ENCODE results near the gene SH3PXD2A.
"Not testable (repeated sequence)": the region's sequence is repeated elsewhere in the genome, so short reads cannot be mapped to it uniquely, and the experiment has no call there.

The SH3PXD2A gene

GRCh38 chr10:103849212-103849877, 6.0 kb downstream of the SH3PXD2A start:
- no peak for DNase-seq (ENCODE audit: low read depth in 2 of 2)

GRCh38 chr10:103847909-103848468, 7.4 kb downstream of the SH3PXD2A start:
- DNase-seq (ENCODE audit: low read depth in 2 of 2) = no peak

GRCh38 chr10:103847346-103847745, 8.0 kb downstream of the SH3PXD2A start:
- DNase-seq (ENCODE audit: low read depth in 2 of 2) = no peak

GRCh38 chr10:103845972-103846371, 9.4 kb downstream of the SH3PXD2A start:
- DNase-seq (ENCODE audit: low read depth in 2 of 2) = no peak

- not testable (repeated sequence) for DNase-seq (ENCODE audit: low read depth in 2 of 2)
These were observed 10.0 kb downstream of the SH3PXD2A start for GRCh38 chr10:103845346-103845745.

- DNase-seq (ENCODE audit: low read depth in 2 of 2) = no peak
These were observed 11.4 kb downstream of the SH3PXD2A start for GRCh38 chr10:103843854-103844570.

GRCh38 chr10:103843045-103843444, 12.3 kb downstream of the SH3PXD2A start:
- no peak for DNase-seq (ENCODE audit: low read depth in 2 of 2)

GRCh38 chr10:103842605-103843004, 12.8 kb downstream of the SH3PXD2A start:
- DNase-seq (ENCODE audit: low read depth in 2 of 2) = no peak

- no peak for DNase-seq (ENCODE audit: low read depth in 2 of 2)
These were observed 13.9 kb downstream of the SH3PXD2A start for GRCh38 chr10:103841519-103841918.

GRCh38 chr10:103840740-103841070, 14.7 kb downstream of the SH3PXD2A start:
- DNase-seq (ENCODE audit: low read depth in 2 of 2) = no peak

- no peak for DNase-seq (ENCODE audit: low read depth in 2 of 2)
These were observed 15.3 kb downstream of the SH3PXD2A start for GRCh38 chr10:103839872-103840739.

- no peak for DNase-seq (ENCODE audit: low read depth in 2 of 2)
These were observed 15.9 kb downstream of the SH3PXD2A start for GRCh38 chr10:103839519-103839871.

- DNase-seq (ENCODE audit: low read depth in 2 of 2) = no peak
These were observed 16.4 kb downstream of the SH3PXD2A start for GRCh38 chr10:103838862-103839518.

- DNase-seq (ENCODE audit: low read depth in 2 of 2) = no peak
These were observed 17.3 kb downstream of the SH3PXD2A start for GRCh38 chr10:103838070-103838395.

- no peak for DNase-seq (ENCODE audit: low read depth in 2 of 2)
These were observed 17.9 kb downstream of the SH3PXD2A start for GRCh38 chr10:103837370-103838069.

- DNase-seq (ENCODE audit: low read depth in 2 of 2) = no peak
These were observed 18.5 kb downstream of the SH3PXD2A start for GRCh38 chr10:103836861-103837260.

GRCh38 chr10:103836273-103836672, 19.1 kb downstream of the SH3PXD2A start:
- no peak for DNase-seq (ENCODE audit: low read depth in 2 of 2)

- DNase-seq (ENCODE audit: low read depth in 2 of 2) = no peak
These were observed 20.0 kb downstream of the SH3PXD2A start for GRCh38 chr10:103835096-103836050.

GRCh38 chr10:103834436-103835095, 20.8 kb downstream of the SH3PXD2A start:
- DNase-seq (ENCODE audit: low read depth in 2 of 2) = no peak

Measured in stimulated activated CD8-positive, alpha-beta memory T cell treated with anti-CD3 and anti-CD28 coated beads, Interleukin-15, amount 100 ng/mL, for 4 hours (primary cell).